ENCODE data around the gene UROC1. TPM values are rescaled to one million over a fixed set of nuclear protein-coding genes. Genes with fewer than 3 reads are reported as not detected.
"Not testable (repeated sequence)": the region's sequence is repeated elsewhere in the genome, so short reads cannot be mapped to it uniquely, and the experiment has no call there.

Gene UROC1
- total and polyA plus RNA-seq, 4 donors, result 0.06 to 0.35 (median 0.29) TPM; not detected in 1

- Histone ChIP-seq H3K4me1 (ENCODE audit: control insufficient read depth, insufficient read depth, low read length) (peaks cover 11% of the 10 kb centered on the region), H3K27me3 (ENCODE audit: control insufficient read depth, insufficient read depth, low read length) (peaks cover 22% of the 10 kb centered on the region), H3K9me3 (ENCODE audit: control insufficient read depth, insufficient read depth, low read length) (no peaks in the 10 kb centered on the region), H3K27ac (ENCODE audit: low read depth, low read length) (no peak overlapping the region), H3K36me3 (ENCODE audit: control insufficient read depth, insufficient read depth, low read length) (no peaks in the 10 kb centered on the region), H3K4me3 (ENCODE audit: low read depth, low read length) (no peak overlapping the region)
- WGBS (ENCODE audit: insufficient coverage), result 62% methylated on average over 5 of the region's 9 CpGs
- DNase-seq (ENCODE audit: low read depth in 4 of 6, low spot score in 6 of 6), result no peak
Observed at GRCh38 chr3:126540342-126540849, 22.8 kb upstream of the UROC1 start.

- Histone ChIP-seq H3K36me3 (ENCODE audit: control insufficient read depth, insufficient read depth, low read length) (no peaks in the 10 kb centered on the region), H3K4me3 (ENCODE audit: low read depth, low read length) (no peak overlapping the region), H3K9me3 (ENCODE audit: control insufficient read depth, insufficient read depth, low read length) (no peaks in the 10 kb centered on the region), H3K27me3 (ENCODE audit: control insufficient read depth, insufficient read depth, low read length) (peaks cover 22% of the 10 kb centered on the region), H3K27ac (ENCODE audit: low read depth, low read length) (no peak overlapping the region), H3K4me1 (ENCODE audit: control insufficient read depth, insufficient read depth, low read length) (peaks cover 9% of the 10 kb centered on the region)
- WGBS (ENCODE audit: insufficient coverage), result 90% methylated on average over 10 of the region's 10 CpGs
- no peak for DNase-seq (ENCODE audit: low read depth in 4 of 6, low spot score in 6 of 6)
Observed at GRCh38 chr3:126539558-126540250, 22.1 kb upstream of the UROC1 start.

- H3K4me1 ChIP-seq (ENCODE audit: control insufficient read depth, insufficient read depth, low read length), result peaks cover 7% of the 10 kb centered on the region
- H3K9me3 ChIP-seq (ENCODE audit: control insufficient read depth, insufficient read depth, low read length), result no peaks in the 10 kb centered on the region
- no peaks in the 10 kb centered on the region for H3K36me3 ChIP-seq (ENCODE audit: control insufficient read depth, insufficient read depth, low read length)
- H3K27me3 ChIP-seq (ENCODE audit: control insufficient read depth, insufficient read depth, low read length), result peaks cover 22% of the 10 kb centered on the region
- WGBS (ENCODE audit: insufficient coverage), result 67% methylated on average over 3 of the region's 5 CpGs
- DNase-seq (ENCODE audit: low read depth in 4 of 6, low spot score in 6 of 6), result no peak
- H3K27ac ChIP-seq (ENCODE audit: low read depth, low read length), result no peak overlapping the region
- H3K4me3 ChIP-seq (ENCODE audit: low read depth, low read length), result no peak overlapping the region
Observed at GRCh38 chr3:126538966-126539365, 21.4 kb upstream of the UROC1 start.

GRCh38 chr3:126538316-126538715 is 20.7 kb upstream of the UROC1 start:
- H3K36me3 ChIP-seq (ENCODE audit: control insufficient read depth, insufficient read depth, low read length), result no peaks in the 10 kb centered on the region
- 75% methylated on average over 9 of the region's 9 CpGs for WGBS (ENCODE audit: insufficient coverage)
- no peaks in the 10 kb centered on the region for H3K9me3 ChIP-seq (ENCODE audit: control insufficient read depth, insufficient read depth, low read length)
- H3K27ac ChIP-seq (ENCODE audit: low read depth, low read length), result no peak overlapping the region
- H3K27me3 ChIP-seq (ENCODE audit: control insufficient read depth, insufficient read depth, low read length), result peaks cover 22% of the 10 kb centered on the region
- peaks cover 7% of the 10 kb centered on the region for H3K4me1 ChIP-seq (ENCODE audit: control insufficient read depth, insufficient read depth, low read length)
- H3K4me3 ChIP-seq (ENCODE audit: low read depth, low read length), result no peak overlapping the region
- DNase-seq (ENCODE audit: low read depth in 4 of 6, low spot score in 6 of 6), result no peak

DNA sequence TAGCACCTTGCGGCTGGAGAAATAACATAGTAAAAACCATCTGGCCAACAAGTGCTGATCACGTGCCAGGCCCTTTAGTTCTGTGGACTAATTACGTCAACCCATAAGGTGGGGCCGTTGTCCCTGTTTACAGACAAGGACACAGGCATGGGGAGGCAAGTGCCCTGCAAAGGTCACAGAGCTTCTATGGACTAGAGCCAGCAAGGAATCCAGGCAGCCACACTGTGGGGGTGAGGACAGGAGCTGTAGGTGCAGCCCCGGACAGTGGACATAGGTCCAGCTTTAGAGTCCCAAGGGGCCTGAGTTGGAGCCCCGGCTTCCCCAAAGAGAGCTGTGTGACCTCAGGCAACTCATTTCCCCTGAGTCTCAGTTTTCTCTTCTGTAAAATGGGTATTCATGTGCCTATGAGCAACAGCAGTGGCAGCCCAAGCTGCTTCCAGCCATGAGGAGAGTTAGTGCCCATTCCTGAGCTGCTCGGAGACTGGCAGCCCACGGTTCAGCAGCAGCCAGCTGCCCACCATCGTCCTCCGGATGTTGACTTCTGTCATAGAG is 20.2 kb upstream of the UROC1 start:
- WGBS (ENCODE audit: insufficient coverage), result 77% methylated on average over 10 of the region's 10 CpGs
- peaks cover 22% of the 10 kb centered on the region for H3K27me3 ChIP-seq (ENCODE audit: control insufficient read depth, insufficient read depth, low read length)
- DNase-seq (ENCODE audit: low read depth in 4 of 6, low spot score in 6 of 6), result no peak

GRCh38 chr3:126537116-126537729 is 19.6 kb upstream of the UROC1 start:
- Histone ChIP-seq H3K27me3 (ENCODE audit: control insufficient read depth, insufficient read depth, low read length) (peaks cover 19% of the 10 kb centered on the region), H3K36me3 (ENCODE audit: control insufficient read depth, insufficient read depth, low read length) (no peaks in the 10 kb centered on the region), H3K27ac (ENCODE audit: low read depth, low read length) (no peak overlapping the region), H3K4me3 (ENCODE audit: low read depth, low read length) (no peak overlapping the region), H3K9me3 (ENCODE audit: control insufficient read depth, insufficient read depth, low read length) (no peaks in the 10 kb centered on the region), H3K4me1 (ENCODE audit: control insufficient read depth, insufficient read depth, low read length) (peaks cover 7% of the 10 kb centered on the region)
- no peak for DNase-seq (ENCODE audit: low read depth in 4 of 6, low spot score in 6 of 6)
- WGBS (ENCODE audit: insufficient coverage), result 77% methylated on average over 9 of the region's 9 CpGs

More for the DNA sequence above, 20.2 kb upstream of the UROC1 start:
- H3K4me3 ChIP-seq (ENCODE audit: low read depth, low read length), result no peak overlapping the region
- H3K36me3 ChIP-seq (ENCODE audit: control insufficient read depth, insufficient read depth, low read length), result no peaks in the 10 kb centered on the region
- H3K9me3 ChIP-seq (ENCODE audit: control insufficient read depth, insufficient read depth, low read length), result no peaks in the 10 kb centered on the region
- no peak overlapping the region for H3K27ac ChIP-seq (ENCODE audit: low read depth, low read length)
- peaks cover 7% of the 10 kb centered on the region for H3K4me1 ChIP-seq (ENCODE audit: control insufficient read depth, insufficient read depth, low read length)

DNA sequence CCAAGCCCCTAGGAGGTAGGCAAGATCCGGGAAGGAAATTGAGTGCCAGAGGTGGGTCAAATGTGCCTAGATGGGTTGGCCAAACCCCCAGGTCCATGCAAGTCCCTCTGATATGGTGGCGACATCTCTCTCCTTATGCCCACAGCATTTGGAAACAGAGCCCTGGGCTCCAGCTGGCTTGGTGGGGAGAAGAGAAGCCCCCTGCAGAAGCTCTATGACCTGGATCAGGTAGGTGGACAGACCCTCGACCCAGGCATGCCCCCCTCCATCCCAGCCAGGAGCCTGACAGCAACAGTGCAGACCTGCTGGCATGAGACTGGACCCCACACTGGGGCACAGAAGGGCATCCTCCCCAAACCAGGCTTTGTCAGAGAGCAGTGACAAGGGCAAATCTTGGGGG is 18.6 kb upstream of the UROC1 start:
- no peak for DNase-seq (ENCODE audit: low read depth in 4 of 6, low spot score in 6 of 6)
- no peak overlapping the region for H3K4me3 ChIP-seq (ENCODE audit: low read depth, low read length)
- H3K36me3 ChIP-seq (ENCODE audit: control insufficient read depth, insufficient read depth, low read length), result no peaks in the 10 kb centered on the region
- no peak overlapping the region for H3K27ac ChIP-seq (ENCODE audit: low read depth, low read length)
- H3K4me1 ChIP-seq (ENCODE audit: control insufficient read depth, insufficient read depth, low read length), result peaks cover 3% of the 10 kb centered on the region
- WGBS (ENCODE audit: insufficient coverage), result 71% methylated on average over 1 of the region's 3 CpGs
- peaks cover 11% of the 10 kb centered on the region for H3K27me3 ChIP-seq (ENCODE audit: control insufficient read depth, insufficient read depth, low read length)
- H3K9me3 ChIP-seq (ENCODE audit: control insufficient read depth, insufficient read depth, low read length), result no peaks in the 10 kb centered on the region

DNA sequence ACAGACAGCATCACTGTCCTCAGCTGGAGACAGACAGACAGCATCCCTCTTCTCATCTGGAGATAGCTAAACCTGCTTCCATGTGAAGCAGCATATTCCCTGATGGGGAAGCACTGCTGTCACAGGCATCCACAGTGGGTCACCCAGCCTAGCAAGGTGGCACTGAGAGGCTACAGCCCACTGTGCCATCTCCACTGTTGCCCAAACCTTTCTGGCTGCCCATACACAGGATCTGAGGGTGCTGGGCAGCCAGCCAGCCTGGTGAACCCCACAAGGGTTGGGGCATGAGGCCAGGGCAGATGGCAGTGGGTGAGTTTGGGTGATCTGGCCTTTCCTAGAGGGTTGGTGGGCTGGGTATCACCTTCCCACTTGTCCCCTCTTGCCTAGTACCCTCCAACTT is 18.1 kb upstream of the UROC1 start:
- Histone ChIP-seq H3K4me3 (ENCODE audit: low read depth, low read length) (no peak overlapping the region), H3K9me3 (ENCODE audit: control insufficient read depth, insufficient read depth, low read length) (no peaks in the 10 kb centered on the region), H3K36me3 (ENCODE audit: control insufficient read depth, insufficient read depth, low read length) (no peaks in the 10 kb centered on the region), H3K4me1 (ENCODE audit: control insufficient read depth, insufficient read depth, low read length) (peaks cover 1% of the 10 kb centered on the region), H3K27me3 (ENCODE audit: control insufficient read depth, insufficient read depth, low read length) (peaks cover 7% of the 10 kb centered on the region), H3K27ac (ENCODE audit: low read depth, low read length) (no peak overlapping the region)
- DNase-seq (ENCODE audit: low read depth in 4 of 6, low spot score in 6 of 6), result no peak

DNA sequence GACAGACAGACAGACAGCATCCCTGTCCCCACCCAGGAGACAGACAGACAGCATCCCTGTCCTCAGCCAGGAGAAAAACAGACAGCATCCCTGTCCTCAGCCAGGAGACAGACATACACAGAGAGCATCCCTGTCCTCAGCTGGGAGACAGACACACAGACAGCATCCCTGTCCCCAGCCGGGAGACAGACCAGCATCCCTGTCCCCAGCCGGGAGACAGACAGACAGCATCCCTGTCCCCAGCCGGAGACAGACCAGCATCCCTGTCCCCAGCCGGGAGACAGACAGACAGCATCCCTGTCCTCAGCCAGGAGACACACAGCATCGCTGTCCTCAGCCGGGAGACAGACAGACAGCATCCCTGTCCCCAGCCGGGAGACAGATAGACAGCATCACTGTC is 17.1 kb upstream of the UROC1 start:
- H3K4me1 ChIP-seq (ENCODE audit: control insufficient read depth, insufficient read depth, low read length); H3K4me3 ChIP-seq (ENCODE audit: low read depth, low read length); DNase-seq (ENCODE audit: low read depth in 4 of 6, low spot score in 6 of 6); H3K27me3 ChIP-seq (ENCODE audit: control insufficient read depth, insufficient read depth, low read length); H3K9me3 ChIP-seq (ENCODE audit: control insufficient read depth, insufficient read depth, low read length); H3K36me3 ChIP-seq (ENCODE audit: control insufficient read depth, insufficient read depth, low read length); H3K27ac ChIP-seq (ENCODE audit: low read depth, low read length): not testable (repeated sequence)
- WGBS (ENCODE audit: insufficient coverage), result 83% methylated on average over 7 of the region's 7 CpGs

- H3K9me3 ChIP-seq (ENCODE audit: control insufficient read depth, insufficient read depth, low read length), result no peaks in the 10 kb centered on the region
- no peaks in the 10 kb centered on the region for H3K36me3 ChIP-seq (ENCODE audit: control insufficient read depth, insufficient read depth, low read length)
- H3K4me1 ChIP-seq (ENCODE audit: control insufficient read depth, insufficient read depth, low read length), result peaks cover 11% of the 10 kb centered on the region
- H3K27me3 ChIP-seq (ENCODE audit: control insufficient read depth, insufficient read depth, low read length), result peaks cover 4% of the 10 kb centered on the region
- H3K27ac ChIP-seq (ENCODE audit: low read depth, low read length), result no peak overlapping the region
- no peak for DNase-seq (ENCODE audit: low read depth in 4 of 6, low spot score in 6 of 6)
- H3K4me3 ChIP-seq (ENCODE audit: low read depth, low read length), result no peak overlapping the region
Observed at GRCh38 chr3:126533506-126533905, 15.9 kb upstream of the UROC1 start.

Measured in spinal cord (tissue), 10 donors.